Measurements from ENCODE around the gene MRGPRF.

GRCh38 chr11:68962527-68963250, 50.4 kb downstream of the MRGPRF start:
- TF ChIP-seq CTCF (IDR thresholded peaks at IDR 0.05) (peak; percentile 12; the same call in 1 of the 2 replicates), FOXM1 (IDR thresholded peaks at IDR 0.05; ENCODE audit: low read depth) (no peak), RFX5 (IDR thresholded peaks at IDR 0.05; ENCODE audit: low read length) (no peak), MXI1 (IDR thresholded peaks at IDR 0.05; ENCODE audit: low read depth, low read length) (no peak), CHD2 (IDR thresholded peaks at IDR 0.05; ENCODE audit: low read length, partially characterized antibody) (no peak), NFIC (IDR thresholded peaks at IDR 0.05; ENCODE audit: borderline replicate concordance) (no peak), REST (IDR thresholded peaks at IDR 0.05; ENCODE audit: low read depth, low read length) (no peak)

Data from SK-N-SH (cell line).